Measurements from ENCODE around the gene ANLN.
"Not testable (repeated sequence)": the region's sequence is repeated elsewhere in the genome, so short reads cannot be mapped to it uniquely, and the experiment has no call there.

The ANLN gene, protein sequence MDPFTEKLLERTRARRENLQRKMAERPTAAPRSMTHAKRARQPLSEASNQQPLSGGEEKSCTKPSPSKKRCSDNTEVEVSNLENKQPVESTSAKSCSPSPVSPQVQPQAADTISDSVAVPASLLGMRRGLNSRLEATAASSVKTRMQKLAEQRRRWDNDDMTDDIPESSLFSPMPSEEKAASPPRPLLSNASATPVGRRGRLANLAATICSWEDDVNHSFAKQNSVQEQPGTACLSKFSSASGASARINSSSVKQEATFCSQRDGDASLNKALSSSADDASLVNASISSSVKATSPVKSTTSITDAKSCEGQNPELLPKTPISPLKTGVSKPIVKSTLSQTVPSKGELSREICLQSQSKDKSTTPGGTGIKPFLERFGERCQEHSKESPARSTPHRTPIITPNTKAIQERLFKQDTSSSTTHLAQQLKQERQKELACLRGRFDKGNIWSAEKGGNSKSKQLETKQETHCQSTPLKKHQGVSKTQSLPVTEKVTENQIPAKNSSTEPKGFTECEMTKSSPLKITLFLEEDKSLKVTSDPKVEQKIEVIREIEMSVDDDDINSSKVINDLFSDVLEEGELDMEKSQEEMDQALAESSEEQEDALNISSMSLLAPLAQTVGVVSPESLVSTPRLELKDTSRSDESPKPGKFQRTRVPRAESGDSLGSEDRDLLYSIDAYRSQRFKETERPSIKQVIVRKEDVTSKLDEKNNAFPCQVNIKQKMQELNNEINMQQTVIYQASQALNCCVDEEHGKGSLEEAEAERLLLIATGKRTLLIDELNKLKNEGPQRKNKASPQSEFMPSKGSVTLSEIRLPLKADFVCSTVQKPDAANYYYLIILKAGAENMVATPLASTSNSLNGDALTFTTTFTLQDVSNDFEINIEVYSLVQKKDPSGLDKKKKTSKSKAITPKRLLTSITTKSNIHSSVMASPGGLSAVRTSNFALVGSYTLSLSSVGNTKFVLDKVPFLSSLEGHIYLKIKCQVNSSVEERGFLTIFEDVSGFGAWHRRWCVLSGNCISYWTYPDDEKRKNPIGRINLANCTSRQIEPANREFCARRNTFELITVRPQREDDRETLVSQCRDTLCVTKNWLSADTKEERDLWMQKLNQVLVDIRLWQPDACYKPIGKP

DNA sequence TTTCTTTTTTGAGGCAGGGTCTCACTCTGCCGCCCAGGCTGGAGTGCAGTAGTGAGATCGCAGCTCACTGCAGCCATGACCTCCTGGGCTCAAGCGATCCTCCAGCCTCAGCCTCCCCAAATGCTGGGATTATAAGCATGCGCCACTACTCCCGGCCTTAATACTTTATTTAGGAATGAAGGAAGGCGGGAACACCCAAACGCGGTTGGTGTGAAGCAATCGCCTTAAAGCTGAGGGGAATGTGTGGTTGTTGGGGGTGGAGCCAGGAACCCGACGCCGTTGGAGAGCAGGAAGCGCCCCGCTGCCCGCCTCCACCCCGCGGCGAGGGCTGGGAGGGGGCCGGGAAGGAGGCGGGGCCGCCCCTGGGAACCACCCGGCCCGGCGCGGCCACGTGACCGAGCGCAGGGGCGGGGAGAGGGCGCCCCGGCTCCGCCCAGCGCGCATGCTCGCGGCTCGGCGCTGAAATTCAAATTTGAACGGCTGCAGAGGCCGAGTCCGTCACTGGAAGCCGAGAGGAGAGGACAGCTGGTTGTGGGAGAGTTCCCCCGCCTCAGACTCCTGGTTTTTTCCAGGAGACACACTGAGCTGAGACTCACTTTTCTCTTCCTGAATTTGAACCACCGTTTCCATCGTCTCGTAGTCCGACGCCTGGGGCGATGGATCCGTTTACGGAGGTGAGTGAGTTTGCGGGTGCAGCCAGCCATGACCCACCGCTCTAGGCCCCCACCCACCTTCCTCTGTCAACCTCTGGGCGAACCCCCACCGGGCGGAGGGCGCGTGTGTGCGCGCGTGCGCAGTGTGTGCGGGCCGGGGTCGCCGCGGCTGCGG is at the start of gene ANLN:
Gene ANLN, plus strand, starts transcription at position 492 of the 828 bp plus-strand sequence. Its CDS starts 165 bp downstream, at position 657.
- DNase-seq: peak; percentile 94

DNA sequence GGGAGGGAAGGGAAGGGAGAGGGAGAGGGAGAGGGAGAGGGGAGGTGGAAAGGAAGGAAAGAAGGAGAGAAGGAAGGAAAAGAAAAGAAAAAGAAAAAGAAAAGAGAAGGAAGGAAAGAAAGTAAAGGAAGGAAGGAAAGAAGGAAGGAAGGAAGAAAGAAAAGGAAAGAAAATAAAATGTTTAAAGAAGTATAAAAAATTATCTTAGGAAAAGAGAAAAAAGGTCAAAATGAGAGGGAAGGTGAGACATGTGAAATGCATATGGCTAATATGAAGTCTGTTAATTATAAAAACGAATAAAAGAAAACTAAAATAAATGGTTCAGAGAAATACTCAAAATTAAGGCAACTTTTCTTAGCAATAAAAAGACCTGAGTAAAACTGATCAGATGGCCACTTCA is 46.1 kb upstream of the ANLN start:
- DNase-seq: no peak

DNA sequence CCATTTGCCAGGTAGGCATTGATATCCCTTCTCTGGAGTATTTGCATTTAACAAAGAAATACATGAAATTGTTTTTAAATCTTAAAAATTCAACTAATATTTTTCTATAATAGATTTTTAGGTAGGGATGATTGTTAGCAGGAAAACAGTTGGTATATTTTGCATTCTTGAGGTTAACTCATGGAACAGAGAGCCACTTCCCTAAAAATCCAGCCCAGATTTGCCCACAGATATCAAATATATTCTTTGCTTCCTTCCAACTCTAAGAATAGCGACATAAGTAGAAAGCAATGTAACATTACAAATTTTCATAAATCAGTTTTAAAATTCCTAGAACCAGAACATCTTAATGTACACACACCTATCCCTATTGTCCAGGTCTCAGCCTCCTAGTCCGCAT is 45.0 kb upstream of the ANLN start:
- no peak for DNase-seq

DNA sequence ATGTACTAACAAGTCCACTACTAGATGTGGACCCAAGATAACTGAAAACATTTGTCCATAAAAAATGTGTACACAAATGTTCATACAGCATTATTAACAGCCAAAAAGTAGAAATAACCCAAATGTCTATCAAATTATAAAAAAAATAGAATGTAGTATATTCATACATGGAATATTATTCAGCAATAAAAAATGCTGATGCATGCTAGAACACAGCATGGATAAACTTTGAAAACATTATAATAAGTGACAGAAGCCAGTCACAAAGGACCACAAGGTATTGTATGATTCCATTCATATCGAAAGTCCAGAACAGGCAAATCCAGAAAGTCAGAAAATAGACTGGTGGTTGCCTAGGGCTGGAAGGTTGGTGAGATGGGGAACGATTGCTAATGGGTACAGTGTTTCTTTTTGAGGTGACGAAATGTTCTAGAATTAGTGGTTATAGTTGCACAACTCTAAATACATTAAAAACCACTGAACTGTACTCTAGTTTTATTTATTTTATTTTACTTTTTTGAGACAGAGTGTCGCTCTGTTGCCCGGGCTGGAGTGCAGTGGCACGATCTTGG is 43.3 kb upstream of the ANLN start:
- no peak for DNase-seq

DNA sequence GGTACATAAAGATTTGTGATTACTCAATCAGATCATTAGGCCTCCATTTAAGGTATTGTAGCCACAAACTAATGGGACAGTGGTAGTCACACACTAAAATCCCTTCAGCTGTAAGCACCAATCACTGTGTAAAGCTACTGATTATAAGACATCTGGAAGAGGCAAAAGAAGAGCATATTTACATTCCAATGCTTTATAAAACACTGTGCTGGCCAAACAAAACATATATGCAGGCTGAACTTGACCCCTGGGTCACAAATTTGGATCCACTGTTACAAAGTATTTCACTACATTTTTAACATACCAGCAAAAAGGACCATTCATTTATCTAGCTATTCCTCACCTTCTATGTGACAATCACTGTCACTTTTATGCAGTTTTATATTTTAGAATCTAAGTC is 41.4 kb upstream of the ANLN start:
- no peak for DNase-seq

DNA sequence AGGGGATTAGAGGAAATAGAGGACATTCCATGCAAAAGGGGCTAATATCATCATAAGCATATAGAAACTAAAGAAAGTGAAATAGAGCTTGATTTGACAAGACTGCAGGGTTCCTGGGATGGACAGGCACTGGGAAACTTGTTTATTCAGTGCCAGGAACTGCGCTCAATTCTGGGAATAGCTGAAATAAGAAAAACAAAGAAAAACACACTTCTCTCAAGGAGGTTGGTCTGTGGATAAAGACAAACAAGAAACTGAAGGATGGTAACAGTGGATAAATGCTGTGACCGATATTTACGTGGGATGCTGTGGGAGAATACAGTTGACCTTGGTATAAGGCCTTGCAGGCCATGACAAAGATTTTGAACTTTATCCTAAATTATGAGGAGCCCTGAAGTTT is 40.9 kb upstream of the ANLN start:
- no peak for DNase-seq

DNA sequence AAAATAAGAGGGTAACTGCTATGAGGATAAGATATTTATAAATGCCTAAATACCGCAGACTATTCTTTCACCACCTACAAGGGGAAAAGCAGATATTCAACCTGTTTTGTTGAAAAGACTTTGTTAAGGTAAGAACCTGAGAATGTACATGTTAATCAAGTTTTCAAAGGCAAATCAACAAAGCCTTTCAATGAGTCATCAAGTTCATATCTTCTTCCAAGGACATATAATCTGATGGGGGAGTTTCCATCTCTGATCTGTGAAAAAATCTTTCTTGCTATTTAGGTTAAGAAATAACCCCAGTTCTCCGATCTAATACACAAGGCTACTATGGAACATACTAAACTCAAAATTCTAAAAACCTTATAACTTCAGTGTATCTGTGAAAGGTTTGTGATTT is 40.0 kb upstream of the ANLN start:
- DNase-seq: no peak

DNA sequence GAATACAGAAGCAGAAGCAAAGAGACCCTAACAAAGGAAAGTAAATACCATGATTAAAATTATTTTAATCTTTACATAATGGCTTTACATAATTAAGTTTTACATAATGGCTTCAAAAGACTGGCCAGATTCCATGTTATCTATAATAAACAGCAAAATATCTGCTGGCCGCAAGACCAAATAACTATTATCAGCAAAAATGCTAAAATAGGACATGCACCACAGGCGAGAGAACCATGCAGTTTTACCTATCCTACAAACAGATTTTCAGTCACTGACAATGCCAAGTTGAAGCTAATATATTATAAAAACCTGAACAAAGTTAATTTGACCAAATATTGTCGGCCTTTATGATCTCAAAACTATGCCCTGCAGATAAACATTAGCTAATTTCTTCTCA is 34.2 kb upstream of the ANLN start:
- DNase-seq: no peak

DNA sequence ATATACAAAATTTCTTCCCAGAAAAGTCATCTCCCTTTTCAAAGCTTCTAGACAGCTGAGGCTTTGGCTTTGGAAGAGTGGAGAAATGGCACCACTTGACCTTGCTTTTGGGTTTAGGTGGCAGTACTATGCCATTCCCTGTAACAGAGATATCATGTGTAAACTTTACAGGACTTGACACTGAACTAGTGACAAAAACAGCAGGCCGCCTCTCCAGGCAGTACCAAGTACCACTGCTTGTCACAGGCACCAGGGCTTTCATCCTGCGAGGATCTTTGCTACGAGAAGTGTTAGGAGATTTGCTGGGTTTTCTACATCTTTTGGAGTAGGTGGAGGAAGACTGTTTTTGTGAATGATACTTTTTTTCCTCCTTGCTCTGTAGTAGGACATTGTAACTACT is 32.6 kb upstream of the ANLN start:
- DNase-seq: no peak

DNA sequence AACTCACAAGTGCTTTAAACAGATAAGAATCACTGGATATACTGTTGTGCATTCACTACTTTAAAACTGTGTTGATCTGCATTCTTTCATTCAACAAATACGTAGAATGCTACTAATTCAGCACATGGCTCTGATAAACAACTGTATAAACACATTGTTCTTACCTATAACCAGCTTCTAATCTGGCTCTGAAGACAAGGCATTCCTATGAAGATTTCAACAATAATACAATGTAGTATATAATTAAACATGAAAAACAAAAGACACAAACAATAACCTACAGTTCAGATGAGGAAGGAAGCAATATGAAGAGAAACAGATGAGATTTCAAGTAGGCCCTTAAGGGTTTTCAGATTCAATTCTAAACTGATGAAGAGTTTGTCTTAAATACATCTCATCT is 31.1 kb upstream of the ANLN start:
- no peak for DNase-seq

DNA sequence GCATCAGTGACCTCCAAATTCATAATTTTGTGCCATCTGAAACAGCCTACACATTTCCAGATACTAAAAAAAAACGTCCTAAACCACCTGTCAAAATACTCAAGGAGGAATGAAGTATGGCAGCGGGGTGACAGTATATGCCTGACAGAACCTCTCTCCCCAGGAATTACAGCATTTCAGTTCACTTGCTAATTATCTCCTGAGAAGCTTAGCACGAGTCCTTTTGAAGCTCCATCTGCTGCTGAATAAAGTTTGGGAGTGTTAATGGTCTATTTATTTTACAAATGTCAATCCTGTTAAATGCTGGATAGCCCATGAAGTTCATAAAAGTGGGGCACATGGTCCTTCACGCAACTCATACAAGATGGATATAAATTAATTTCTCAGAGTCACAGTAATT is 29.4 kb upstream of the ANLN start:
- DNase-seq: no peak

DNA sequence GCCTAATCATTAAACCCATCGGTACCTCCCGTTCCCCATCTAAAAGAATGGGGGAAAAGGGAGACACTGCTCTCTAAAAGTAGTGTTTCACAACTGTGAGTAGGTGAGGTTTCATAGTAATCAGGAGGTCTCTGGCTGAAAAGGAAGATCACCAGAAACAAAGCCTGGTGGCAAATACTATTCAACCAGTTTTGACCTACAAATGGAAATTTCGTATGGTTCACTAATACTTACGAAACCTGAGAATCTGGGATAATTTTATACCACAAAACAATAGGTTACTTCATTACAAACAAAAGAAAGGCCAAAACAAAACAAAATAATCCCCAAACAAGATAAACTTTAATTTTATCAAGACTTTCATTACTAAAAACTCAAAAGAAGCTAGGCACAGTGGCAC is 28.4 kb upstream of the ANLN start:
- no peak for DNase-seq

DNA sequence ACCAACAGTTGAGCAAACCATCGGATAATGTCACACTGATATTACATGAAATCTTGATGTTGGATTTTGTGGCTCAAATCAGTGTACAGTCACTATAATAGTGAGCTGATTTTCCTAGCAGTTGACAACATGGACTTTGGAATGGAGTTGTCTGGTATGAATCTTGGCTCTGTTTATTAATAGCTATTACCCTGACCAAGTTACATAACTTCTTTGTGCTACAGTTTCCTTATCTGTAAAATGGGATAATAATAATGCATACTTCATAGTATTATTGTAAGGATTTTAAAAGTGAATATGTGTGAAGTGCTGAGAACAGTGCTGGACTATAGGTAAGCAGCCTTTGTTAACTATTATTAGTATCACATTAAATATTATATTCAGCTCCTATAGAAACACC is 26.1 kb upstream of the ANLN start:
- no peak for DNase-seq

DNA sequence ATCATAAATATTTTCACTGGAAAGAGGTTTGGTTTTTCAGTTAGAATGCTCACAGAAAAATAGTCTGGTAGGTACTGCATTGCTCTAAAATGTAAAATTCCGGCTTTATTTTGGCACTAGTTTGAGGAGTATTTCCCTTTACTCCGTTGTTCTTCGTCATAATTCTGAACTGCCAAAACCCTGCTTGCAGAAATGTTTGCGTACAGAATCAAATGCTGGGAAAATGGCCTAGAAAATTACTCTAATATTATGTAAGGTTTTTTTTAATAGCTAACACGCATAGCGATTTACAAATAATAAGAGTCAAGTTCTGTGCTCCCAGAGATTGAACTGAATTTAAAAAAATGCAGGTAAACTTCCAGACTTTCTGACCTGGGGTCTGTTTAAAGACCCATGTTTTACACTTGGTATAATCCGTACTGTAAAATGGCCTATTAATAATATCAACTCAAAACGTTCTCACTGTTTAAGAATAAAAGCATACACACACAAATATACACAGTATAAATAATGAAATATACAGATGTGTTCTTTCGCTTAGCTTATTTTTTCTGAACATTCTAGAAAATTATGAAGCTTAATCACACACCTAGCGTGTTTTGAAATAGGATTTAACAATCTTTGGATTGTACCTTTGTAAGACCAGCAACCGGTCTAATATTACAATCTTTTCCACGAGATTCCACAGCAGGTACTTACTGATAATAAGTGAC is 23.5 kb upstream of the ANLN start:
- DNase-seq: no peak

DNA sequence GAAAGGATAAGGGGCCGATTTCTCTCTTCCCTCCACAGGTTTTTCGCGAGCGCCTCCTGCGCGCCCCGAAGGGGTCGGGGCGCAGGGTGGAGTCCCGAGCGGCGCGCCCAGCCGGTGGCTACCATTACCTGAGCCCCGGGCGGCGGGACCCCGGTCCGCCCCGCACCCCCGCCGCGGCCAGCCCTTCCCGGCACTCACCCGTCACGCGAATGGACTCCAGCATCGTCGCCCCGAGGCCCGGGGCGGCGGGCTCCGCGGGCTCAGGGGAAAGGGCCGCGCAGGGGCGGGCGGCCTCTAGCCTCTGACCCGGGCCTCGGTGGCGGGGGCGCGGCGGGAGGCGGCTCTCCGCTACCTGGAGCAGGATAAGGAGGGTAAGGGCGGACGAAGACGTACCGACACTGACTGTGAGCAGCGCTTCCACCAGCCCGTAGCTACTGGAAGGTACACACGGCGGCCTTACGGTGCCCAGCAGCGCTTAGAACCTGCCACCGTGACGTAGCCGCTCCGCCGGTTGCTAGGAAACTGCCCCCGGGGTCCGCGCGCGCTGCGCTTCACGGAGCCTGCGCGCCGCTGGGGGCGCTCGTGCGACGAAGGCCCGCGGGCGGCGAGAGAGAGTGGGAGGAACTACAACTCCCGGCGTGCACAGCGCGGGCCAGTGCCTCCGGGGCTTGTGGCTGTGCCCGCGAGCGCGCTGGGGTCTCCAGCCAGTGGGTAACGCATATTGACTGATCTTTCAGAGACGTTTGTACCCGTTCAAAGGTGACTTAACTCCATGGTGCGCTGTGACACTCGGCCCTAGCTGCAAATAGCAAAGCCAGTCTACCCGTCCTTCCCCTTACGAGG is 22.7 kb upstream of the ANLN start:
- DNase-seq: peak; percentile 95

DNA sequence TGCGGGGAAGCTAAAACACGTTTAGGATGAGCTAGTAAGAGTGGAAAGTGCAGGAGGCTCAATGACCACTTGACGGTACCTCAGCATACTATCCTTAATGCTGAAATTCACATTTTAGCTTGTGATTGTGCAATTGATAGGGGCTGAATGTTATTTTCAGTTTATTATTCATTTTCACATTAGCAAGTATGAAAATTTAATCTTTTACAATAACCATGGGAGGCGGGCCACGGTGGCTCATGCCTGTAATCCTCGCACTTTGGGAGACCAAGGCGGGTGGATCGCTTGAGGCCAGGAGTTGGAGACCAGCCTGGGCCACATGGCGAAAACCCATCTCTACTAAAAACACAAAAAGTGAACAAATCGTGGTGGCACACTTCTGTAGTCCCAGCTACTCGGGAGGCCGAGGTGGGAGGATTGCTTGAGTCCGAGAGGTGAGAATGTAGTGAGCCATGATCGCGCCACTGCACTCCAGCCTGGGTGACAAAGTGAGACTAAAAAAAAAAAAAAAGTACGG is 22.0 kb upstream of the ANLN start:
- DNase-seq: no peak

DNA sequence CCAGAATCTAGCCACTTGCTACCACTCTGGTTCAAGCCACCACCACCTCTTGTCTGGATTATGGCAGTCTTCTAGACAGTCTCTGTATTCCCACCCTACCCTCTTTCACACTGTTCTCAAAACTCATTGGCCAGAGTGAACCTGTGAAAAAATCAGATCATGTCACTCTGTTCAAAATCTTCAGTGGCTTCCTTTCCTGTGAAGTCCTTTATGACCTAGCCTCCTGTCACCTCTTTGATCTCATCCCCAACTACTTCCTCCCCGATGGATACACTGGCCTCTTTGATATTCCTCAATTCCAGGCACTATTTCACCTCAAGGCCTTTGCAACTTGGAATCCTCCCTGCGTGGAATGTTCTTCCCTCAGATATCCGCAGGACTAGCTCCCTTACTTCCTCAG is 21.2 kb upstream of the ANLN start:
- DNase-seq: no peak

DNA sequence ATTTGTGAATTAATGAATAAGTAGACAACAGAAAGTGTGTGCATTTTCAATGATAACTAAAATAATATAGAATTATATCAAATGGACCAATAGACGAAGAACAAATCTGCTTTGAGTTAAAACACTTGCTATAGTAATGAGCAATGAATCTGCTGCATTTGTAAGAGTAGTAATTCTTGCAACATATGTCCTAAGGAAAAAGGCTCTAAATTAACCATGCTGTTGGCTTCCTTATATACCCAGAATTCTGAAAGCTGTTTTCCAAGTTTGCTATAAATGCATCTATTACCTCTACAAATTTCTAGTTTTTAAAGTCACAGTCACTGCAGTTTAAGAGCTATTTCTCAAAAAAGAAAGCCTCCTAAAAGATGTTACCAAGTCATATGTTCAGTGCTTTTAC is 20.5 kb upstream of the ANLN start:
- DNase-seq: no peak

DNA sequence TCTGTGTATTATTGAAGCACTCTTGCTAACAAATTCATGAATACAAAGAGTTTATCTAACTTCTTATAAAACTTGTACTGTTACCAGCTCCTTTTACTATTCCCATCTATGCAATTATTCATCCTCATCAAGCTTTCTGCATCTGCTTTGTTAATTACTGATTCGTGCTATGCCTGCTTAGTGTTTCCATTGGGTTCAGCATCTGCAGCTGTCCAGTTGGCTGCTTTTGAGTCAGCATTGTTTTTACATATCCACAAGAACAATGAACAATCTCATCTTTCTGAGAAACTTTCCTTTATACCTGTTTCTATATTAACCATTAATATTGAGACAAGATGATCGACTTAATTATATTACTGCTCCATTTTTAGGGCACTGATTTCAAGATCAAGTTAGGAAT is 19.6 kb upstream of the ANLN start:
- DNase-seq: no peak

DNA sequence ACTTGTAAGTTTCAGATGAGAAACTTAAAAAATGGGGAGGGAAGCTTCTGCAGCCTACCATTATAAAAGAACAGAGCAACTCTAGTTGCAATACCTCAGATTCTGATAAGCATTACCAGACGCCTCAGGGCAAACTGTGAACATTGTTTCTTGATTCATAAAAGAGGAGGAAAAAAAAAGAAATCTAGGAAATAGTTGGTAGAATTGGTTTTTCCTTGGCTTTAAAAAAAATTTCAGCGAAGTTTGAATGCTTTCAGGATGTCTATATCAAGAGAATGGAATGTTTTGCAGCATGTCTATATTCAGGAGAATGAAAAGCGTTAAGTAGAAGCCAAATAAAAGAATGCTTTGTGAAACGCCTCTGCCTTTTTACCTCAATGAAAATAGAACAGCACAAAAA is 17.5 kb upstream of the ANLN start:
- DNase-seq: no peak

DNA sequence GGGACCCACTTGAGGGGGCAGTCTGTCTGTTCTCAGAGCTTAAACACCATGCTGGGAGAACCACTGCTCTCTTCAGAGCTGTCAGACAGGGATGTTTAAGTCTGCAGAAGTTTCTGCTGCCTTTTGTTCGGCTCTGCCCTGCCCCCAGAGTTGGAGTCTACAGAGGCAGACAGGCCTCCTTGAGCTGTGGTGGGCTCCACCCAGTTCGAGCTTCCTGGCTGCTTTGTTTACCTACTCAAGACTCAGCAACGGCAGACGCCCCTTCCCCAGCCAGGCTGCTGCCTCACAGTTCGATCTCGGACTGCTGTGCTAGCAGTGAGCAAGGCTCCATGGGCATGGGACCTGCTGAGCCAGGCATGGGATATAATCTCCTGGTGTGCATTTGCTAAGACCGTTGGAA is 11.1 kb upstream of the ANLN start:
- DNase-seq: not testable (repeated sequence)

Measured in RPMI8226 (cell line).